Suppressor macrophage (primary cell): ENCODE data around the gene LAMA2.

Experiments
- DNase-seq, 4 experiments: peaks; one replicate each; pipeline ENCODE4 v3.0.0-alpha.2; 2020 to 2022

Gene LAMA2

DNA sequence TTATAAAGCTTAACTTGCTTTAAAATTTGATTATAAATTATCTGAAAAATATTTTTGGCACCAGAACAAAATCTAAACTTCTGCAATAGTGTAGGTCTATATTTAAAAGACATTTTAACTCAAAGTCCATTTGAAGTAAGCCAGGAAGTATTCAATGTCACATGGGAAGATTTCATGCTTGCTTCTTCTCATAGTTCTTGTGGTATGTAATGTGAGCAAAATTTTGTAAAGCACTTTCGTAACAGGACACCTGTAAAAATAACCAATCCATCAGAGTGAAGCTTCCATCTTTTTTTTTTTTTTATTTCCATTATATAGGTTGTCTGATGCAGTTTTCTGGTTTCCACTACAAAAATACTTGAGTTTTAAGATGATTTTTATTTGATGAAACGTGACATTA, 386.1 kb downstream of the LAMA2 start:
- DNase-seq: no peak

- DNase-seq: no peak
Measured at GRCh38 chr6:129269891-129270290, 387.0 kb downstream of the LAMA2 start.

DNA sequence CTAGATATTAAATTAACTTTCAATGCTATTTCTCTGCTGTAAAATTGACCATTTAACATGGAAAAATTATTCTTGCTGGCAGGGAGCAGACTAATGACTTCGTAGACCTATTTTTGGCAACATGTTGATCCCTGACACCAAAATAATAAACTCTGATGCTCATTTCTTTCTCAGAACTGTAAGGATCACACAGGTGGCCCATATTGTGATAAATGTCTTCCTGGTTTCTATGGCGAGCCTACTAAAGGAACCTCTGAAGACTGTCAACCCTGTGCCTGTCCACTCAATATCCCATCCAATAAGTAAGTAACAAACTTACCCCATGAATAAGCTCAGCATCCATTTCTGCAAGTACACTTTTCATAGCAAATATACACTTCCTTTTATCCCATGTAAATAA, 387.5 kb downstream of the LAMA2 start:
- DNase-seq: no peak

- no peak for DNase-seq
Measured at GRCh38 chr6:129273161-129273560, 390.2 kb downstream of the LAMA2 start.

DNA sequence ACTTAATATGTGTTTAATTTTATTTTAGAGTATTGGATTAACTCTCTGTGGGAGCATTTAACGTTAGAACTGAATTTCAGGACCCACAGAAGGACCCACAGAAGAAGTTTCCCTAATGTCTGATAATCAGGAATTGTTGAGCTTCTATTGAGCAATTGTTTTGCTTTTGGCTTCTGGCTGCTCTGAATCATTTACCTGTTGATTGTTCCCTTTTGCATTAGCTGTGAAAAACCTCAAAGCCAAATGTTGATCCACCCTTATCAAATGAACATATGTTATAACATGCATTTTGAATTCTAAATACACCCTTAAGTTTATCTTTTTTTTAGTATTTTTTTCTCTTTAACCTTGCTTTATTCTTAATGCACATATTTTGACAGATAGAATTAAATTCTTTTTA, 393.5 kb downstream of the LAMA2 start:
- no peak for DNase-seq

GRCh38 chr6:129276986-129277385, 394.0 kb downstream of the LAMA2 start:
- no peak for DNase-seq

DNA sequence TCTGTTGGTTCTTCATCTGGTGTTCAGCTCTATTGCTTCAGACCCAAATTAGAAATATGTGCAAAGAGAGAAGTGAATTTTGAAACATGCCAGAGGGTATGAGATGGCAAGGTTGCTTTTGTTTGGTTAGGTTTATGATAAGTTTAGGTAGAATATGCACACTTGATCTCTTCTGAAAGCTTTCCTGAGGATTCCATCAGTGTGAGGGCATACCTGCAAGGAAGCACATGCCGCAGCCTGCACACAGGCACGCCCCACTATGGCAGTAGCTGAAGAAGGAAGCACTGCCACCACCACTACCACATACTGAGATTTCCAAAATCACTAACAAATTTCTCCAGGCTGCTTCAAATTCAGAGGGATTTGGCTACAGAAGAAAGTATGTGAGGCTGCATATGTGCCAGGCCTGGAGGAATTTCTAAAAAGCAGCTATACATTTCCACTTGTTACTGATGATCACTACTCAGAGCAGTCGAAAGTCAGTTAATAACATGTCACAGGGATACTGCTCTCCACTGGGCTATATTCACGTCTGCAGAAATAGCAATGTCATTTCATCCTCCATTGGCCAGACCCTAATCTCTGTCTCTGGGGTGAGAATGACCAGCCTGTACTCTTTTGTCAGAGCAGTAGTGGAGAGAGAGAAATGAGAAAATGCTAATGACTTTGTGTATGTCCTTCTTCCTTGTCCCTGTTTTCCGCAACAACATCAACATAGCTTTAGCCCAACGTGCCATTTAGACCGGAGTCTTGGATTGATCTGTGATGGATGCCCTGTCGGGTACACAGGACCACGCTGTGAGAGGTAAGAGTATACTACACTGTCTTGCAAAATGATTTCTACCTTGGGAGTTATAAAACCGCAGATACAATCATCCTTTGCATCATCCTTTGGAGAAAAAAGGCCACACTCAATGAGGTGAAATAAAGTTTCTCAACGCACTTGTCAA, 396.7 kb downstream of the LAMA2 start:
- DNase-seq: no peak

DNA sequence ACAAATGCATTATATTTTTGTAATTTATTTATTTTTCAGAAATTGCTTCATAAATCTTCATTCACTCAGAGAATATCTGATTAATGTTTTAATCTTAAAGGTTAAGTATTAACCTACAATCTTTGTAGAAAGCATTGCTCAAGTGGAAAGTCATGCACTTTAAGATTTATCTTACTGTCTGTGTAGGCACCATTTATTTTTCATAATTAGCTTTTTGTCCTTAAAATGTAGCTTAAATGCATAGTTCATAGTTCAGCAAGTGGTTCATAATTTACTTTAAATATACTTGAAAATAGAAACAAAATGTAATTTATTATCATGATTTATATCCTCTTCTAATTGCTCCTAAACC, 397.3 kb downstream of the LAMA2 start:
- no peak for DNase-seq

DNA sequence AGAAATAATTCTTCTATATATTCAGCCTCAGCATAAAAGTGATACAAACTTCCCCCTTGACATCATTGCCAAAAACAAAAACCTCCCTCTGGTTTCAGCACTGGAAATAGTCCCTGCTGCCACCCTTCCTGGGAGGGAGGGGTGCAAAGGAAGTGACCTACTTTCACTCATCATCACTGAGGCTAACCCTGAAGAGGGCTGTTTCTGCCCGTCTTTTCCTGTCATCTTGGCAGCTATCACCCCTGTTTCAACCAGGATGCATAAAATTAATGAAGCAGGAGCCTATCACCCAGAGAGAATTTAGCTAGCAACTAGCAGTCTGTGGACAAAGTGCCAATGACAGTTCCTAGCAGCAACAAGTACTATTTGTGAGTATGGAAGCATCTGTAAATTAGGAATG, 397.8 kb downstream of the LAMA2 start:
- no peak for DNase-seq

DNA sequence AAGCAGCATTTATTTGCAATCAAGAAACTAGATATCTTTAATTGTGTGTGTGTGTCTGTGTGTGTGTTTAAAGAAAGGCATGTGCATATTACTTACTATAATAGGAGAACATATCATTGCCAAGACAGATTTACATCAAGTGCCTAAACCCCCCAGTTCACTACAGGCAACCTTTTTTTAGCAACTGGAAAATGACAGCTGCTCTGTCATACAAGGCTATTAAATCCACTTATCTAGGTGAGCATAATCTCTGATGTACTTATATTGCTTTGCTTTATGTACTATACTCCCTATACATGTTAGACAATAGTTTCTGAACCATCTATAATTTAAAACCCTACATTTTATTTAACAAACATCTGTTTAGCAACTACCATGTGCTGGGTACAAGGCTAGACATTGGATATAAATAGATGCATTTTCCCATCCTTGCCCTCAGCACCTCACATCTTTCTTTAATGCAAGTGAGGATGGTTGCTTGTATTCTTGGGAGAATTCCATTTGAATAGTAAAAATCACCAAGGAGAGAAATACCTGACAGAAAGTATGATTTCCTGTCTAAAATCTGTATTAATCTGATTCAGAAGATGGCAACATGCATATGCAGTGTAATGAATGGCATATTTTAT, 398.3 kb downstream of the LAMA2 start:
- no peak for DNase-seq

DNA sequence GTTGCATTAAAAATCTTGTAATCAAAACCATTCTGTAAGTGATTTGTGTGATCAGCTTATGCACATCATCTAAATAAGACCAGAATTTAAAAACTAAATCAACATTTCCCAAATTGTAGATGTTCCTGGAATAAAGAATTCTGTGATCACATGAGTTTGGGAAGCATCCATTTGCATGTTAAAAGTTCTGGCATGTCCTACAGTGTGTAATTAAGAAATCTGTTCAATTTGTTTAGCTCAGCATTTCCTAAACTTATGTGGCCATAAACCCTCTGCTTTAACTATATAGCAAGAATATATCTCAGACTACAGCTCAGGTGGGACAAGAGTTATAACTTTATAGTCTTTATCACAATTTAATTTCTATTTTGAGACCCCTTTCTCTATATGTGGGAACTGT, 399.1 kb downstream of the LAMA2 start:
- DNase-seq: no peak

DNA sequence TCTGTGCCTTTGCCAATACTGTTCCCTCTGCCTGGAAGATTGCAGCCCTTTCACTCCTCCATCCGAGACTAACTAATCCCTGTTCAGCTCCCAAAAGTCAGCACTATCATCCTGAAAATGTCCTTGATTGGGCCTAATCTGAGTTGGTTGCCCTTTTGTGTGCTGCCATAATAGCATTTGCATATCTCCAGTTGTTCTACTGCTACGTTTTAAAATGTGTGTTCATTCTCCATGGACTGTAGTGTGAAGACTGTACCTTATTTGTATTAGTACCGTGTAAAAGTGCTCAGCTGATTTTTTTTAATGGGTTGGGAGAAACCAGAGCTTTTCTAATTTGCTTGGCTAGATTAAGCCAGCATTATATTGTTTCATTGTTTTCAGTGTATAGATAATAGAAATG, 401.3 kb downstream of the LAMA2 start:
- no peak for DNase-seq

DNA sequence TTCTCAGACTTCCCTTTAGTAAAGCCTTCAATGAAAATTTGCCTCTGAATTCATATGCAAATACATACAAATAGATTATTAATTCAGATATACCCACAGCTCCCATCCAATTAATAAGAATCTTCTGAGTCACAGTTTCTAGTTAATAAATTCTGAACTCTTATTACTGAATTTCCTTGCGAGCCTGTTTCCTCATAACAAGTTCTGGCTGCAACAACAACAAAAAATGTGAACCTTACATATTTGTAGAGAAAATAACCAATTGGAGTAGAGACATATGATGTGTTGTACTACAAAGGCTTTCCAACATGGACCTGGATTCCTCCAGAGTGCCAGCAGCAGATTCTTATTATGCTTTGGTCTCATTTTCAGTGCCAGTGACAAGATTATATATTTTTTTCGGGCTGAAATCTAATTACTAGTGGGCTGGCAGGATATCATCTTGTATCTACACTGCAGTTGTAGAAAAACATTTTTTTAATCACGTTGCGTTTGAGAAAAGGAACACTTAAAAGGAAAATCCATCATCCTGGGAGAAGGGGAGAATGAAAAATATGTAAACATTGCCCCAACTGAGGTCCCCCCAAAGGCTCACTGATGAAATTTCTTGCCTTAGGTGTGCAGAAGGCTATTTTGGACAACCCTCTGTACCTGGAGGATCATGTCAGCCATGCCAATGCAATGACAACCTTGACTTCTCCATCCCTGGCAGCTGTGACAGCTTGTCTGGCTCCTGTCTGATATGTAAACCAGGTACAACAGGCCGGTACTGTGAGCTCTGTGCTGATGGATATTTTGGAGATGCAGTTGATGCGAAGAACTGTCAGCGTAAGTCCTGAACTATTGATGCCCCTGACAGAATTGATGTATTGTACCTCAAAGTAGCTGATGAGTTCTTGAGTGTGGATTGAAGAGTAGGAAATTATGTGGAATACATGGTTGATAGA, 404.6 kb downstream of the LAMA2 start:
- DNase-seq: no peak

GRCh38 chr6:129289442-129289841, 406.5 kb downstream of the LAMA2 start:
- no peak for DNase-seq

- DNase-seq: no peak
Measured at GRCh38 chr6:129292836-129293235, 409.9 kb downstream of the LAMA2 start.

DNA sequence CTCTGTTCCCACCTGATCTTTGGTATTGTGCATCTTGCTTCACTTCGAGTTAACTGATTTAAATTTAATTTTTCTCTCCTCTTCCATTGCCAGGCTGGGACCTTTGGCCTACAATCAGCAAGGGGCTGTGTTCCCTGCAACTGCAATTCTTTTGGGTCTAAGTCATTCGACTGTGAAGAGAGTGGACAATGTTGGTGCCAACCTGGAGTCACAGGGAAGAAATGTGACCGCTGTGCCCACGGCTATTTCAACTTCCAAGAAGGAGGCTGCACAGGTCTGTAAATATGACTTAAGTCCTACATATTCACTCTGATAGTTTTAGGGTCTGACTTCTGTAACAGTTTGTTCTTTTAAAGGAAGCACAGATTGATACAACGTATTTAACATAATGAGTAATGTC, 414.7 kb downstream of the LAMA2 start:
- DNase-seq: no peak

GRCh38 chr6:129302671-129303070, 419.7 kb downstream of the LAMA2 start:
- no peak for DNase-seq

DNA sequence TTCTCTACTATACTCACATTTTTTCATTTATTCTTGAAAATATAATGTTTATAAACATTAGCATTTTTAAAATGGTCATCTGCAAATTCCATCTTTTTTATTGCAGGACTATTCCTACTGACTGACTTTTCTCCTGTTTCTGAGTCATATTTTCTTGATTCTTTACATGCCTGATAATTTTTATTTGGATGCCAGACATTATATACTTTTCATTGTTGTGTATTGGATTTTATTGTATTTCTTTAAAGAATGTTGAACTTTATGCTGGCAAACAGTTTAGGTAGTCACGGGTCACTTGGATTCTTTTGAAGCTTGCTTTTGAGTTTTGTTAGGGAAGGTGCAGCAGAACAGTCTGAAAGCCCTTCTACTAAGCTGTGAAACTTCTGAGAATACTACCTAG, 423.9 kb downstream of the LAMA2 start:
- DNase-seq: no peak

DNA sequence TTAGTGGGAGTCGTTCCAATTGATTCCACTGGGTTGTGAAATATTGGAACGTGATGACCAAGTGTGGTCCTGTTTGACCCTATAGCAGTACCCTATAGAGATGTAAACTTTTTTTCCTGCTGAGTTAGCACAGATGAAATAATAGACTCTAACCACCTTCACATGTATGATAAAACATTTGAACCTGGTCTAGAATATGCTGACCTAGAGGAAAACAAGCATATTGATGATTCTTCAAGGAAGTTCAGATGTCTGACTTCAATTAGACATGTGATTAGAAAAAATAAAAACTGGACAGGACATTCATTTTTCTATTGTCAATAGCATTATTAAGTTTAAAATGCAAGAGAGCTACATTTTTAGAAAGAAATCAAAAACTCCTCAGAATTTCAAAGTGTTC, 424.9 kb downstream of the LAMA2 start:
- DNase-seq: no peak

- no peak for DNase-seq
Measured at GRCh38 chr6:129309154-129309553, 426.2 kb downstream of the LAMA2 start.

- DNase-seq: no peak
Measured at GRCh38 chr6:129312880-129313279, 429.9 kb downstream of the LAMA2 start.

DNA sequence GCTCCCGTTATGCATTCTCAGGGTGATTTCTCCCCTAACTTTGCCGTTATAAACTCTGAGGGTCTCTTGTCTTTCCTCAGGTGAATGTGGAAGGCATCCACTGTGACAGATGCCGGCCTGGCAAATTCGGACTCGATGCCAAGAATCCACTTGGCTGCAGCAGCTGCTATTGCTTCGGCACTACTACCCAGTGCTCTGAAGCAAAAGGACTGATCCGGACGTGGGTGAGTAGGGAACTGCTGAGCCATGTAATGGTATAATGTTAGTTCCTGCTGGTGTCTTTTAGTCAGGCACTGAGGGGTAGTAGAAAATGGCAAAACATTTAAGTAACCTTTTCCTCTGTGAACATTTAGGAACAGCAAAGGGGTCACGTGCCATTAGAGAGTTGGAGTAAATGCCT, 431.6 kb downstream of the LAMA2 start:
- no peak for DNase-seq
